Stimulated activated CD8-positive, alpha-beta memory T cell treated with anti-CD3 and anti-CD28 coated beads, Interleukin-12 subunit alpha, Interleukin-12 subunit beta, amount 100 ng/mL, for 1 hour (primary cell): ENCODE measurements around the gene DNAL4.
A peak's percentile ranks its signal among the peaks of the same experiment; 100 is the strongest.

Experiments used
- DNase-seq: peaks from one replicate; pipeline ENCODE4 v3.0.0-alpha.2; 2020; ENCODE audit warnings: low read depth

Gene DNAL4, protein sequence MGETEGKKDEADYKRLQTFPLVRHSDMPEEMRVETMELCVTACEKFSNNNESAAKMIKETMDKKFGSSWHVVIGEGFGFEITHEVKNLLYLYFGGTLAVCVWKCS

DNA sequence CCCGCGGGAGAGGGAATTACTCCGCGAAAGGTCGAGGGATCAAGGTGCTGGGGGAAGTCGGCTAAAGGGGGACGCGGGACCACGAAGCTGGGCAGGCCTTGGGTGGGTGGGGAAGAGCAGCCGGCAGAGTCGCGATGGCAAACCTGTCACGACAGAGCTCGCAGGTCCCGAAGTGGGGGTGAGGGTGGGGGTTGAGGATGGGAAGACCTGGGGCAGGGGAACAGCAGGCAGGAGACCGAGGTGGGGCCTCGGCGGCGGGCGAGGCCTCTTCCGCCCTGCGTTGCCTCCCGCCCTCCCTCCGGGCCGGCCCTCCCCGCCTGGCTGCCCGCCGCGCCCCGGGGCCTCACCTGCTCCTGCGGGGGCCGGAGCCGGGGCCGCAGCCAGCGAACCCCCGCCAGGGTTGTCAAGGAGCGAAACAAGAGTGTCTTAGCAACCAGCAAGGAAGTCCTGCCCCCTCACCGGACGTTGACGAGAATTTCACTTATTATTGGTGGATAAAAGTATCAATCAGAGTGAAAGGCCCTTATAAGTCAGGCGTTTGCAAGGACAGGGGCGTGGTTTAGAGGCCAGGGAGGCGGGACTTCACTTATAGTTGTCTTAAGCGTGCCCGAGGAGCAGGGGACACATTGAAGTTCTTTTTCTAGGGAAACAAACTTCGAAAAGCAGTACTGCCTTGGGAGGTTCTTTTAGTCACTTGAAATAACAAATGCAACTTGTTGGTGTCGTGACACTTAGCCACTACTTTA lies at the start of gene DNAL4:
Gene DNAL4 (minus strand): TSS at position 423 of the 746 bp plus-strand sequence. CDS start 11,412 bp downstream, outside the sequence.
- peak; percentile 86 for DNase-seq

DNA sequence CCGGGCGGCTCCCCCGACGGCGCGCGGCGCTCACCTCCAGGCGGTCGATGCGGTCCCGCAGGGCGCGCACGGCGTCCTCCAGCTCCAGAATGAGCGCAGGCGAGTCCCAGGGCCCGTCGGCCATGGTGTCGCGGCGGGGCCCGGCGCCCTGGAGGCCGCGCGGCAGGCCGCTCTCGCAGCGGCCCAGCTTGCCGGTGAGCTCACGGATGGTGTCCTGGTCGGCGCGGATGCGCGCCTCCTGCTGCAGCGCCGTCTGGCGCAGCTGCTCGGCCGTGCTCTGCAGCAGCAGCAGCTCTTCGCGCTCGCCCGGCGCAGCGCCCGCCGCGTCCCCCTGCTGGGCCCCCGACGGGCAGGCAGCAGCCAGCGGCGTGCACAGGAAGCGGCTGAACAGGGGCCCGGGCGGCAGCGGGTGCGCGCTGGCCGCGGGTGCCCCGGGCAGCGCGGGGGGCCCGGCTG lies 49.3 kb upstream of the DNAL4 start:
- peak; percentile 4 for DNase-seq

- no peak for DNase-seq
Observed at GRCh38 chr22:38842512-38843200, 48.7 kb upstream of the DNAL4 start.

DNA sequence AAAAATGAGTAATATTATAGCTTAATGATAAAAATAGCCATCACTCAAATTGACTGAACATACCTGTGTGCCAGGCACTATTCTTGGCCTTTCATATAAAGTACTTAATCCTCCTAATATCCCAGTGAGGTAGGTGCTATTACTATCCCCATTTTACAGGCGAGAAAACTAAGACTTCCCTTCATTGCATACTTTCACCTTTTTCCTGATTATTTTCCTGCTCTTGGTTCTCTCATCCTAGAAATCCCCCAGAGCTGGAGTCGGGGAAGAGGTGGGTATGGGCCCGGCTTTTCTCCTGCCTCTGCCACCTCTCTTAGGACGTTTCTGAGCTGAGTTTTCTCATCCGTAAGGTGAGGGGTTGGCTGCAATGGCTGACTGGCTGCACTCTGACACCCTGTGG lies 47.7 kb upstream of the DNAL4 start:
- DNase-seq: no peak

- no peak for DNase-seq
Observed at GRCh38 chr22:38841211-38841610, 47.3 kb upstream of the DNAL4 start.

- DNase-seq: no peak
Observed at GRCh38 chr22:38840129-38840528, 46.2 kb upstream of the DNAL4 start.

- no peak for DNase-seq
Observed at GRCh38 chr22:38839686-38840085, 45.7 kb upstream of the DNAL4 start.

DNA sequence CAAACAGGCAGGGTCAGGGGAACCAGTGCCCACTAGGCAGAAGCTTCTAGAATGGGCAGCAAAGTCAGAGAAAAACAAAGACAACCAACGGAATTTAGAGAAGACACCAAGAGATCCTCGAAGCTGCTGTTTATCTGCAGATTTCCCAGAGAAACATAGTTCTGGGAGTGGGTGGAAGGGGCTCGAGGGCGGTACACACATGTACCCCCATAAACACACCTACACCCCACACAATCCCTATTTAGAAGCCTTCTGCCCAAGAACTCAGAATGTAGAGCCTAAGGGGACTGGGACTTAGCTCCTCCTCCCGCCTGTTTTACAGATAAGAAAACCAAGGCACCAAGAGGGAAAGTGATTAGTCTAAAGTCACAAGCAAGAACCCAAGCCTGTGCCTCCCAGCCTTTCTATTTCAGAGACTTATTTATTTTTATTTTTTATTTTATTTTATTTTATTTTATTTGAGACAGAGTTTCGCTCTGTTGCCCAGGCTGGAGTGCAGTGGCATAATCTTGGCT lies 43.5 kb upstream of the DNAL4 start:
- DNase-seq: no peak

- no peak for DNase-seq
Observed at GRCh38 chr22:38835888-38836301, 42.0 kb upstream of the DNAL4 start.

GRCh38 chr22:38834991-38835390 lies 41.0 kb upstream of the DNAL4 start:
- DNase-seq: no peak

DNA sequence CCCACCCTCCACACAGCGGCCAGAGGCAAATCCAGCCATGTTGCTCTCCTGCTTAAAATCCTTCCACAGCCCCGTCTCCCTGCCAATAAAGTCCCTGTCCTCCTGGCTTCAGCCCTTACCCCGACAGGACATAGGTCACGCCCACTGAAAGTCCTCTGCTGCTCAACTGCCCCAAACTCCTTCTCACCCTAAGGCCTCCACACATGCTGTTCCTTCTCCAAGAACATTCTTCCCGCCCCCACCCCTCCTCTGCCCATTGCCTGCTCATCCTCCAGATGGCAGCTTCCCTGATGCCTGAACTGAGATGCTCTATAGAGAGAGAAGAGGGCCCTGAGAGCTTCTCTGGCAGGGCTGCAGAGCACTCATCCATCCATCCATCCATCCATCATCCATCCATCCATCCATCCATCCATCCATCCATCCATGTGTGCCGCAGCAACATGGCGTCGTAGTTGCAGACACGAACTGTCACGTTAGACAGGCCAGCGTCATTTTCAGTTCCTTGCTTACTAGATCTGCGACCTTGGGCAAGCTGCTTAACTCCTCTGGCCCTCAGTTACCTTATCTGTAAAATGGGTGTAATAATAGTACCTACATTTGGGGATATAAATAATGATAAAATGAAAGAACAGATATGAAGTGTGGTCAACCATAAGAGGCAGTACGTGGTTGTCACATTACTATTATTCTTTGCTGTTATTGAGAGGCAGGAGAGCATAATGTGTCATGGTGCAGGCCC lies 40.4 kb upstream of the DNAL4 start:
- DNase-seq: no peak

DNA sequence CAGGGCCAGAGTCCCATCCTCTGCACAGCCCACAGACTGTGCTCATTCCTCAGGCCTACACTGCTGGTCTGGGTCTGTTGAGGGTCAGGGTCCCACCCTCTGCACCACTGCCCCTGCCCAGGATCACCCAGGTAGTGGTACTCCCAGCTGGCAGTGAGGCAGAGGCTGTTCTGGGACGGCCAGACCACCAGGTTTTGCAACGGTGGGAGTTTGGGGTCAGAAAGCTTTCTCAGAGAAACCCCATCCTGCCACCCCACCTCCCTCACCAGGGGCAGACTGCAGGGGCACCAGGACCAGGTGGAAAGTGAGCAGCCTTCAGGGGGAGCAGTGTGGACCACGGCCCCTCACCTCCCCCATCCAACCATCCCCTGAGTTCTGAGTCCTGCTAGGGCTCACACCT lies 39.1 kb upstream of the DNAL4 start:
- DNase-seq: no peak

DNA sequence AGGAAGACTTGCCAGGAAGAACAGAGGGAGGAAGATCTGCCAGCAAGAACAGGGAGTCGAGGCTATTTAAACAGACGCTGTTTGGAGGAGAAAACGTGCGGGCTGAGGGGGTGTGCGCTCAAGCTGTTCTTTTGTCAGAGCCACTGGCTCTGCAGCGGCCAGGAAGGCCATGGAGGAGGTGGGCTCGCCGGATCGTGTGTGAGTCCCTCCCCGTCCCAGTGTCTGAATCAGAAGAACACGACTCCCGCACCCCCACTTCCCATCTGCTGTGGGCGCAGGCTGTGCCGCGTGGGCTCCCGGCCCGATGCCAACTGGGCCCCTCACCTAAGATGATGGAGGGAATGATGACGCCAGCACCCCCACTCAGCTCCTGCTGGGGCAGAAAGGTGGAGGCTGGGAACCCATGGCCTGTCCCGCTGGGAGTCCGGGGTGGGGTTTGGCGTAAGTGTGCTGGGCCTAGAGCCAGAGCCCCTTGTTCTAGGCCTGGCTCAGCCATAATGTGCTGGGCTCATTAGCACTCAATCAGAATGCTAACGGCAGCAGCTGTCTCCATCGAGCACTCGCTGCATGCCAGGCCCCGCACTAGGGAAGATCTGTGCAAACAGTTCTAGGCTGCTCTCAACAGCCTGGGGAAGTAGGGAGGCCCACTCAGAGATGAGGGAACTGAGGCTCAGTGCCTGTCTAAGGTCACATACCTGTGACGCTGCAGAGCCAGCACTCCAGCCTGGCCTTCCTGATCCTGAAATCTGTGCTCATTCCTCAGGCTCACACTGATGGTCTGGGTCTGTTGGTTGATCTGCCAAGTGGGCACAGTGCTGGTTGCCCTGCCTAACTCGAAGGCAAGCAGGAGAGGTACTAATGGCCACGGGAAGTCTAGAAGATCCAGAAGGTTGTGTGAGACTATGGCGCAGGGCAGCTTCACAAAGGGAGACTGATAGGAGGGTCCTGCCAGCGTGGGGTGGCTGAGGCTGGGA lies 38.3 kb upstream of the DNAL4 start:
- DNase-seq: no peak

- no peak for DNase-seq
Observed at GRCh38 chr22:38831166-38831945, 37.4 kb upstream of the DNAL4 start.

DNA sequence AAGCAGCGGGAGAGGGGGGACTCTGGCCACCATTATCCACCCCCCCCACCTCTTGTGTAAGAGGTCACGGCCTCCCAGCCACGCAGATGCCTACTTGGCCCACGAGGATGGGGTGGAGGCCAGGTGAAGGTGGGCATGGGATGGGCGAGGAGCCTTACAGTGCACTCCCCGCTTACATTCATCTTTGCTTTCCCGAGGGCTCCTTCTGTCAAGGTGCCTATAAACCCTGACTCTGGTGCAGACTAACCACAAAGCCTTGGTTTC lies 36.8 kb upstream of the DNAL4 start:
- DNase-seq: no peak

DNA sequence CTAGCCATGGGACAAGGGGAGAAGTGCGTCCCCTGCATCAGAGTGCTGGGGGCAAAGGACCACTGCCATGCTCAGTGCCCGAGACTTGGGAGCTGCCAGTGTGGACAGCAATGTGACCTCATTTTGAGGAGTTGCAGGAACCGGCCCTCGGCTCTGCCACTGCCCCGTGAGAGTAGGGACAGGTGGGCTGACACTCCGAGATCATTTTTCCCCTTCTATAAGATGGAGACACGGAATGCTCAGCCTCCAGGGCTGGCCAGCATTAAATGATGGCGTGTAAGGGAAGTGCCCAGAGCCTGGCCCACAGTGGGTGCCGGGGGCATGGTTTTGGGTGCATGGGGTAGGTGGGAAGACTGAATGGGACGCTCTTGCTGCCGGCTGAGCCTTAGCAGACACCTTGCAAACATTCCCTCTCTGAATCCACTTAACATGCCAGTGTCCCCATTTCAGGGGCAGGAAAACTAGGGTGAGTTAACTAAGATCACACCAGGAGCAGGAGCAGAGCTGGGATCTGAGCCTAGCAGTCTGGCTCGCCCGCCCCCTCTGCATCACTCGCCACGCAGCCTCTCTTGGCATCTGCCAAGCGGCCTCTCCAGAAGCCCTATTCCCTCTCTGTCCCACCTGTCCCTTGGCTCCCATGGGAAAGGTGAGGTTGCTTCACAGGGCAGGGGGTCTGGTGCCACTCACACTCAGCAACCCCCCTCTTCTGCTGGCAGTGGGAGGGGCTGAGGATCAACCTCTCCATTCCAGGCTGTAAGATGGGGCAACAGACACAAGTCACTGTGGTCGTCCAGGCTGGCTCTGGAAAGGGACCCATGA lies 36.3 kb upstream of the DNAL4 start:
- no peak for DNase-seq

DNA sequence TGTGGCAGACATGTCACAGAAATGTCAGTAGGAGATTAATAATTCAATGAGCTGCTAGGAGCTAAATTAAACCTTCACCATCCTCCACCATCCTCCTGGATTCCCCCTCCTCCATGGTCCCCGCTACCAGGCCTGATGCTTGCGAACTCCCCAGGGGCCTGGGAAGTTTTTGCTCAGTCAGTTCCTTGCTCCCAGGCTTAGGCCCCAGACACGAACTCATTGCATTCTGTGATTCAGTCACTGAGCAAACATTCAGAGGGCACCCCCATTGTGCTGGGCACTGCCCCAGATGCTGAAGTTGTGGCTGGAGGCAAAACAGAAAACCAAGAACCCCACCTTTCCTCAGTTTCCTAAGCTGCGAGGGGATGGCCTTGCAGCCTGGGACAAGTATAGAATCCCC lies 35.5 kb upstream of the DNAL4 start:
- DNase-seq: no peak

DNA sequence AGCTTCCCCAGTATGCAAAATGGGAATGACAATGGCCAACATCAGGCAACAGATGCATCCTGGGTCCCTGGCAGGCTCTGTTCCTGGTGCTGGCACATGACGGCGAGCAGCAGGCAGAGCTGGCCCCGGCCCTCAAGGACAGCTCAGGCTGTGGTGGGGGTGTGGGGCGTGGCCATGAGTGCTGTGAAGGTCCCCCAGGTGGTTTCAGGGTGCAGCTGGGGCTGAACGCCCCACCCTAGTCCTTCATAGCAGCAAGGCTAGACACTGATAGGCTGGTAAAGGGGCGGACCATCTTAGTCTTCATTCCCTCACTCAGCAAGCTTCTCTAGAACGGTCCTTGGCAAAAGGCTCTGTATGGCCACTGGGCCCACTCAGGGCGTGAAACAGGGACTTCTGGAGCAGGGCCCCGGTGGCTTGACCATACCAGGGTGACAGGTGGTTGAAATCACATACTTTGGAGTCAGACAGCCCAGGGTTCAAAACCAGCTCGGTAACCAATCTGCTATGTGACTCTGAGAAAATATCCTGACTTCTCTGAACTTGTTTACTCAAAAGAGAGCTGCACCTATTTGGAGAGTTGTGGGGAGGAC lies 34.8 kb upstream of the DNAL4 start:
- no peak for DNase-seq

DNA sequence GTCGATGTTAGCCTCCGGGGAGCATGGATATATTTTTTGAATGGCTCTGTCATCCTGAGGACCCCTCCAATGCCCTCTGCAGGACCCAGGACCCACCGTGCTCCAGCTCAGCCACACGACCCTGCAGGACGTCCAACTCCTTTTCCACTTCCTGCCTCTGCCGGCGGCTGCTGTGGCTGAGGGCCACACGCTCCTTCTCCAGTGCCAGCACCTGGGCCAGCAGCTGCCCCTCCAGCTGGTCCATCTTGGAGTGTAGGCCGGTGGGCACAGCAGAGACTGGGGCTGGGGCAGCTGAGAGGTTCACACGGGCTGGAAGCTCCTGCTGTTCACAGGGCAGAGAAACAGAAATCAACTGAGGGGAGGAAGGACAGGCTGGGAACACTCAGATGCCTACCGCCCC lies 34.2 kb upstream of the DNAL4 start:
- no peak for DNase-seq
